Stomach (tissue), 4 donors: ENCODE measurements around the gene CLPX.

Source experiments
- EP300 ChIP-seq: sonication (generic); formaldehyde crosslinking; IDR thresholded peaks from one replicate; pipeline ENCODE4 v1.6.1; 2017; ENCODE audit warnings: antibody characterized with exemption
- POLR2A ChIP-seq, 4 donors: fragments of 450-650 bp; IDR thresholded peaks; one replicate each; pipeline ENCODE4 v1.6.1; 2016; ENCODE audit warnings: antibody characterized with exemption in 4 of 4, control low read depth in 2 of 4, mild to moderate bottlenecking in 1 of 4, moderate library complexity in 1 of 4
- TF ChIP-seq, protein P1 (sequence below), 7 experiments: fragments of 450-650 bp in 4 of 7; fragments of 200-600 bp in 3 of 7; sonication (generic) in 3 of 7; IDR thresholded peaks; one replicate each; pipeline ENCODE4 v1.5.1; 2016 to 2019; ENCODE audit warnings: antibody characterized with exemption in 7 of 7, control low read depth in 2 of 7, mild to moderate bottlenecking in 1 of 7

DNA sequence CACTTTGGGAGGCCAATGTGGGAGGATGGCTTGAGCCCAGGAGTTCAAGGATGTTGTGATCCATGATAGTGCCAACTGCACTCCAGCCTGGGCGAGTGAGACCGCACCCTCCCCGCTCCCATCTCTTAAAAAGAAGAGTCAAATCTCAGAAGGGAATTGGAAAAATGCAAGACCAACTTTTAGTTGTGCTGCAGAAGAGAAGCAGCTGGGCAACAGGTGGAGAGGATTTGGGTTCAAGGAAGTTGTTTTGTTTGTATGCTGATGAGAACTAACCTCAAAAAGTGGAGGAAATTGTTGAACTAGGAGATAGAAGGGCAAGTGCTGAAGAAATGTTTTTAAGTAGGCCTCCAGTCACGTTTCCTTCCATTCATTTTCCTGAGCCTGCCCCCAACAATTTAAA lies 38.7 kb downstream of the CLPX start:
- TF ChIP-seq, protein P1, sequence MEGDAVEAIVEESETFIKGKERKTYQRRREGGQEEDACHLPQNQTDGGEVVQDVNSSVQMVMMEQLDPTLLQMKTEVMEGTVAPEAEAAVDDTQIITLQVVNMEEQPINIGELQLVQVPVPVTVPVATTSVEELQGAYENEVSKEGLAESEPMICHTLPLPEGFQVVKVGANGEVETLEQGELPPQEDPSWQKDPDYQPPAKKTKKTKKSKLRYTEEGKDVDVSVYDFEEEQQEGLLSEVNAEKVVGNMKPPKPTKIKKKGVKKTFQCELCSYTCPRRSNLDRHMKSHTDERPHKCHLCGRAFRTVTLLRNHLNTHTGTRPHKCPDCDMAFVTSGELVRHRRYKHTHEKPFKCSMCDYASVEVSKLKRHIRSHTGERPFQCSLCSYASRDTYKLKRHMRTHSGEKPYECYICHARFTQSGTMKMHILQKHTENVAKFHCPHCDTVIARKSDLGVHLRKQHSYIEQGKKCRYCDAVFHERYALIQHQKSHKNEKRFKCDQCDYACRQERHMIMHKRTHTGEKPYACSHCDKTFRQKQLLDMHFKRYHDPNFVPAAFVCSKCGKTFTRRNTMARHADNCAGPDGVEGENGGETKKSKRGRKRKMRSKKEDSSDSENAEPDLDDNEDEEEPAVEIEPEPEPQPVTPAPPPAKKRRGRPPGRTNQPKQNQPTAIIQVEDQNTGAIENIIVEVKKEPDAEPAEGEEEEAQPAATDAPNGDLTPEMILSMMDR (IDR thresholded peaks at IDR 0.05) = no peak
- TF ChIP-seq EP300 (no peak), POLR2A (IDR thresholded peaks at IDR 0.05) (no peak)
